Transverse colon (tissue), 4 donors: Measurements from ENCODE around the gene APOA5. TPM values are rescaled to one million over a fixed set of nuclear protein-coding genes. Genes with fewer than 3 reads are reported as not detected.
A peak's percentile ranks its signal among the peaks of the same experiment; 100 is the strongest.

Source experiments
- DNase-seq: peaks from one replicate; pipeline ENCODE4 v3.0.0-alpha.2; 2019
- H3K27ac ChIP-seq, 4 donors: fragments of 200-600 bp; sonication (generic); 2 replicates each; pipeline ENCODE4 v1.5.1; 2016 to 2018; ENCODE audit warnings: inconsistent platforms in 4 of 4
- H3K27me3 ChIP-seq: fragments of 200-600 bp; sonication (generic); 2 replicates; pipeline ENCODE4 v1.5.1; 2017; ENCODE audit warnings: inconsistent platforms
- H3K36me3 ChIP-seq, 4 donors: fragments of 200-600 bp; sonication (generic); 2 replicates each; pipeline ENCODE4 v1.5.1; 2017 to 2019; ENCODE audit warnings: inconsistent platforms in 4 of 4
- H3K4me1 ChIP-seq, 4 donors: fragments of 200-600 bp; sonication (generic); 2 replicates each; pipeline ENCODE4 v1.5.1; 2017 to 2020; ENCODE audit warnings: inconsistent platforms in 4 of 4
- H3K4me3 ChIP-seq, 4 donors: fragments of 200-600 bp; sonication (generic); 1 replicate in 1 of 4; 2 replicates in 3 of 4; pipeline versions ENCODE4 v1.5.1 to v1.6.1; 2017 to 2019; ENCODE audit warnings: inconsistent platforms in 4 of 4
- H3K9me3 ChIP-seq, 2 donors: fragments of 200-600 bp; sonication (generic); 2 replicates each; pipeline ENCODE4 v1.5.1; 2017 to 2019; ENCODE audit warnings: inconsistent platforms in 2 of 2
- EP300 ChIP-seq: sonication (generic); formaldehyde crosslinking; IDR thresholded peaks from one replicate; pipeline ENCODE4 v1.6.1; 2017; ENCODE audit warnings: antibody characterized with exemption, low read depth
- POLR2A ChIP-seq: fragments of 450-650 bp; IDR thresholded peaks from one replicate; pipeline ENCODE4 v1.6.1; 2016; ENCODE audit warnings: antibody characterized with exemption, mild to moderate bottlenecking, moderate library complexity
- POLR2AphosphoS5 ChIP-seq, 3 donors: sonication (generic); formaldehyde crosslinking; IDR thresholded peaks; one replicate each; pipeline ENCODE4 v1.6.1; 2016; ENCODE audit warnings: antibody characterized with exemption in 3 of 3
- WGBS, 2 donors: methylation state at CpG; one replicate each; pipeline ENCODE4 v1.1.5; 2018; ENCODE audit warnings: low coverage in 1 of 2; 5-methylcytosine and 5-hydroxymethylcytosine counted together
- in situ Hi-C, 4 donors: fragments of 200-750 bp; cut with MboI; loops; one replicate each; pipeline versions ENCODE4 v1.15.0 to v1.15.1; 2017; ENCODE audit warnings: low sequenced_read_pairs in 3 of 4, low pct_ligation_motif_present in 1 of 4, low pct_unique_long_range_greater_than_20kb in 1 of 4
- intact Hi-C: fragments of 100-400 bp; cut with DNase I; formaldehyde crosslinking; loops from one replicate; pipeline ENCODE4 v1.15.1; 2023; ENCODE audit warnings: low total_unique reads
- total RNA-seq, 4 donors: library from RNA; depleted of rRNA; stranded (reverse); fragments of >200 nt; gene quantifications; one replicate each; pipeline ENCODE4 v1.1.0, GENCODE V29; 2016
- TF ChIP-seq, protein P1 (sequence below), 5 experiments: fragments of 200-600 bp in 3 of 5; fragments of 450-650 bp in 2 of 5; sonication (generic) in 3 of 5; IDR thresholded peaks; 1 replicate in 2 of 5; 2 replicates in 3 of 5; pipeline ENCODE4 v1.5.1; 2016 to 2017; ENCODE audit warnings: antibody characterized with exemption in 5 of 5, inconsistent platforms in 3 of 5, mild to moderate bottlenecking in 2 of 5, moderate library complexity in 1 of 5

Gene APOA5
- total RNA-seq, 4 donors from 2014 or later = not detected

DNA sequence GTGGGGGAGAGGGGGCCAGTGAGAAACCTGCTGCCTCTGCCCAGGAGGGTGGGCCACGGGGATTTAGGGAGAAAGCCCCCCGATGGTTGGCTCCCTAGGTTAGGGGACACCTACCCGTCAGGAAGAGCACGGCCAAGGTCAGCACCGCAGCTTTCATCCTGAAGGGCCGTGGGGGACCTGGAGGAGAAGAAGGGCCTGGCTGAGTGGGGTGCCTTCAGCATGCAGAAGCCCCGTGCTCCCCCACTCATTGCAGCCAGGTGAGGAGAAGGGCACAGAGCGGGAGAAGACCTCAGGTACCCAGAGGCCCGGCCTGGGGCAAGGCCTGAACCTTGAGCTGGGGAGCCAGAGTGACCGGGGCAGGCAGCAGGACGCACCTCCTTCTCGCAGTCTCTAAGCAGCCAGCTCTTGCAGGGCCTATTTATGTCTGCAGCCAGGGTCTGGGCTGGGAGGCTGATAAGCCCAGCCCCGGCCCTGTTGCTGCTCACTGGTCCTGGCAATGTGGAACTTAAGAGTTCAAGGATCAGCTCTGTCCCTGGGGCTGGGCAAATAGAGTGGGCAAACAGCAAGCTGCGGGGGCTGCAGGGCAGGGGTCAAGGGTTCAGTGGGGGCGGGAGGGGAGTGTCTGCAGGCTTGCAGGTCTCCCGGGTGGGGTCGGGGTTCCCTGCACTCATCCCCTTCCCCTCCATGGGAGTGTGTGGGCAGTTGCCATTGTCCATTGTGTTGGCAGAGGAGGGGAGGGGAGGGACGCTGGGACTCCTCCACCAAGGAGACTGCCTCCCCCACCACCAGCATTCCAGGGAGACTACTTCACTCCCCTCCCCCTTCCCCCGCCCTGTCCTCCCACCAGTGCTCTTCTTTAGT is 45.8 kb upstream of the APOA5 start, which contains the start of gene APOA1:
APOA1 (minus strand) TSS at position 392 of the 861 bp plus-strand sequence; CDS start at position 157, 235 bp downstream.
- intact Hi-C loops = no loop called here
- DNase-seq = no peak
- Histone ChIP-seq H3K27me3 (no peaks in the 10 kb centered on the region), H3K27ac (peak within 1 kb of the TSS in 1 of 4 donors; percentile 54), H3K9me3 (no peaks in the 10 kb centered on the region), H3K36me3 (no peaks in the 10 kb centered on the region), H3K4me3 (no peak within 1 kb of the TSS), H3K4me1 (peaks cover 0 to 17% (median 11%) of the 10 kb centered on the region in 4 donors)
- 84% methylated on average over 19 of the region's 19 CpGs; no CpG with 5 or more reads in 1 of the 2 donors for WGBS, 2 donors
- in situ Hi-C loops = no loop called here
- TF ChIP-seq EP300 (no peak), POLR2AphosphoS5 (IDR thresholded peaks at IDR 0.05) (no peak), POLR2A (no peak)
- TF ChIP-seq, protein P1, sequence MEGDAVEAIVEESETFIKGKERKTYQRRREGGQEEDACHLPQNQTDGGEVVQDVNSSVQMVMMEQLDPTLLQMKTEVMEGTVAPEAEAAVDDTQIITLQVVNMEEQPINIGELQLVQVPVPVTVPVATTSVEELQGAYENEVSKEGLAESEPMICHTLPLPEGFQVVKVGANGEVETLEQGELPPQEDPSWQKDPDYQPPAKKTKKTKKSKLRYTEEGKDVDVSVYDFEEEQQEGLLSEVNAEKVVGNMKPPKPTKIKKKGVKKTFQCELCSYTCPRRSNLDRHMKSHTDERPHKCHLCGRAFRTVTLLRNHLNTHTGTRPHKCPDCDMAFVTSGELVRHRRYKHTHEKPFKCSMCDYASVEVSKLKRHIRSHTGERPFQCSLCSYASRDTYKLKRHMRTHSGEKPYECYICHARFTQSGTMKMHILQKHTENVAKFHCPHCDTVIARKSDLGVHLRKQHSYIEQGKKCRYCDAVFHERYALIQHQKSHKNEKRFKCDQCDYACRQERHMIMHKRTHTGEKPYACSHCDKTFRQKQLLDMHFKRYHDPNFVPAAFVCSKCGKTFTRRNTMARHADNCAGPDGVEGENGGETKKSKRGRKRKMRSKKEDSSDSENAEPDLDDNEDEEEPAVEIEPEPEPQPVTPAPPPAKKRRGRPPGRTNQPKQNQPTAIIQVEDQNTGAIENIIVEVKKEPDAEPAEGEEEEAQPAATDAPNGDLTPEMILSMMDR (IDR thresholded peaks at IDR 0.05) = no peak

DNA sequence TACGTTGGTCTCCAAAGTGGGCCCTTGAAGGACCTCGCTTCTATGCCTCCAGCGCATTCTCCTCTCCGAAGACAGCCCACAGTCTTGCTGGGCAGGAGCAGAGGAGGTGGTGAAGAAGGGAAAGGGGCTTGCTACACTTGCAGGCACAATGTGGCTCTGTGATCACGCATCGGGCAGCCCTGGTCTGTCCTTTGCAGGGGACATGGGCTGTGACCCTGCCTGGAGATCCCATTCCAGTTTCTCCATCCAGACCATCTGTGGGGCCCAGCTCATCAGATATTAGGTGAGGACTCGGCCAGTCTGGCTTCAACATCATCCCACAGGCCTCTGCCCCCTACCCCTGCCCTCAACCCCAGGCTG is 44.9 kb upstream of the APOA5 start:
- in situ Hi-C loops (no loop called here), intact Hi-C loops (no loop called here)
- peak overlapping the region in 1 of 4 donors; percentile 54 for H3K27ac ChIP-seq
- H3K4me1 ChIP-seq = peaks cover 0 to 17% (median 11%) of the 10 kb centered on the region in 4 donors
- TF ChIP-seq, protein P1 (IDR thresholded peaks at IDR 0.05) = no peak
- TF ChIP-seq EP300 (no peak), POLR2A (no peak), POLR2AphosphoS5 (IDR thresholded peaks at IDR 0.05) (no peak)
- no peak for DNase-seq
- no peaks in the 10 kb centered on the region for H3K27me3 ChIP-seq
- WGBS, 2 donors = 87% methylated on average over 7 of the region's 7 CpGs; no CpG with 5 or more reads in 1 of the 2 donors
- H3K36me3 ChIP-seq = no peaks in the 10 kb centered on the region
- no peaks in the 10 kb centered on the region for H3K9me3 ChIP-seq
- no peak overlapping the region for H3K4me3 ChIP-seq

DNA sequence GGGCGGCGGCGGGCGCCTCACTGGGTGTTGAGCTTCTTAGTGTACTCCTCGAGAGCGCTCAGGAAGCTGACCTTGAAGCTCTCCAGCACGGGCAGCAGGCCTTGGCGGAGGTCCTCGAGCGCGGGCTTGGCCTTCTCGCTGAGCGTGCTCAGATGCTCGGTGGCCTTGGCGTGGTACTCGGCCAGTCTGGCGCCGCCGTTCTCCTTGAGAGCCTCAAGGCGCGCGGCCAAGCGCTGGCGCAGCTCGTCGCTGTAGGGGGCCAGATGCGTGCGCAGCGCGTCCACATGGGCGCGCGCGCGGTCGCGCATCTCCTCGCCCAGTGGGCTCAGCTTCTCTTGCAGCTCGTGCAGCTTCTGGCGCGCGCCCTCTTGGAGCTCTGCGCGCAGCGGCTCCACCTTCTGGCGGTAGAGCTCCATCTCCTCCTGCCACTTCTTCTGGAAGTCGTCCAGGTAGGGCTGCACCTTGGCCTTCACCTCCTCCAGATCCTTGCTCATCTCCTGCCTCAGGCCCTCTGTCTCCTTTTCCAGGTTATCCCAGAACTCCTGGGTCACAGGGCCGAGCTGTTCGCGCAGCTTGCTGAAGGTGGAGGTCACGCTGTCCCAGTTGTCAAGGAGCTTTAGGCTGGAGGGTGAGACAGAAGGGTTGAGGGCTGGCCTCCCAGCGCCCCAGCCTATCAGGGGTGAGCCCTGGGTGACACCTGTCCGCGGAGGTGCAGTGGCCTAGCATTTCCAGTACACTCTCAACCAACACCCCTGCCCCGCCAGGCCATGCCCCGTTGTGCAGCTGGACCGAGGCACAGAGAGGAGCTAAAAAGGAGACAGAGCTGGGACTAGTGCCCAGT is 44.3 kb upstream of the APOA5 start:
- Histone ChIP-seq H3K9me3 (no peaks in the 10 kb centered on the region), H3K36me3 (no peaks in the 10 kb centered on the region), H3K4me3 (peak overlapping the region in 3 of 4 donors; percentile 20 to 46 (median 25)), H3K27ac (peak overlapping the region; percentile 54 to 66 (median 64)), H3K27me3 (no peaks in the 10 kb centered on the region), H3K4me1 (peaks cover 0 to 17% (median 11%) of the 10 kb centered on the region in 4 donors)
- TF ChIP-seq EP300 (no peak), POLR2AphosphoS5 (IDR thresholded peaks at IDR 0.05) (peak in 1 of 3 donors; percentile 45), POLR2A (no peak)
- TF ChIP-seq, protein P1 (IDR thresholded peaks at IDR 0.05) = peak; percentile 46 to 70 (median 55)
- WGBS, 2 donors = 13% methylated on average over 57 of the region's 57 CpGs; no CpG with 5 or more reads in 1 of the 2 donors
- in situ Hi-C loops (no loop called here), intact Hi-C loops (no loop called here)
- DNase-seq = peak; percentile 86
